Ovary (tissue), 9 donors: ENCODE data around the gene GABBR2. TPM values are rescaled to one million over a fixed set of nuclear protein-coding genes. Genes with fewer than 3 reads are reported as not detected.

Source experiments
- DNase-seq, 5 donors: peaks; one replicate each; pipeline ENCODE4 v3.0.0-alpha.2; 2019 to 2020
- H3K27ac ChIP-seq, 2 donors: fragments of 200-600 bp; one replicate each; pipeline versions ENCODE4 v1.5.1 to v1.8.0; 2019 to 2022
- H3K27me3 ChIP-seq: fragments of 200-600 bp; one replicate; pipeline ENCODE4 v1.8.0; 2022
- H3K36me3 ChIP-seq: fragments of 200-600 bp; sonication (generic); one replicate; pipeline ENCODE4 v1.5.1; 2019
- H3K4me1 ChIP-seq: one replicate; pipeline ENCODE4 v1.8.1; 2013; ENCODE audit warnings: mild to moderate bottlenecking, moderate library complexity; ENCODE audit not compliant: insufficient read depth
- H3K4me3 ChIP-seq: fragments of 200-600 bp; sonication (generic); one replicate; pipeline ENCODE4 v1.5.1; 2017
- H3K9me3 ChIP-seq, 2 donors: fragments of 200-600 bp in 1 of 2; sonication (generic) in 1 of 2; one replicate each; pipeline versions ENCODE4 v1.5.1 to v1.8.1; 2013 to 2019; ENCODE audit warnings: mild to moderate bottlenecking in 1 of 2, moderate library complexity in 1 of 2
- CTCF ChIP-seq, 3 donors: fragments of 450-650 bp in 2 of 3; fragments of 200-600 bp in 1 of 3; IDR thresholded peaks; one replicate each; pipeline versions ENCODE4 v1.5.1 to v1.8.0; 2016 to 2022; ENCODE audit warnings: antibody characterized with exemption in 3 of 3, mild to moderate bottlenecking in 1 of 3
- EP300 ChIP-seq: sonication (generic); formaldehyde crosslinking; IDR thresholded peaks from one replicate; pipeline ENCODE4 v1.6.1; 2017; ENCODE audit warnings: antibody characterized with exemption
- POLR2A ChIP-seq: fragments of 450-650 bp; IDR thresholded peaks from one replicate; pipeline ENCODE4 v1.6.1; 2017; ENCODE audit warnings: antibody characterized with exemption, mild to moderate bottlenecking, moderate library complexity
- WGBS, 3 donors: extraction: QIAGEN DNeasy Blood & Tissue Kit in 1 of 3; methylation state at CpG; one replicate each; pipeline versions ENCODE4 v1.1.5 to v1.1.7; 2013 to 2017; 5-methylcytosine and 5-hydroxymethylcytosine counted together
- intact Hi-C, 4 donors: fragments of 100-400 bp; cut with DNase I; formaldehyde crosslinking; loops; one replicate each; pipeline versions ENCODE4 v1.11.0 to v1.15.1; 2022 to 2023
- polyA plus RNA-seq, 2 donors: library from polyadenylated mRNA; stranded (reverse); fragments of 200-250 nt in 1 of 2; fragments of 350-450 nt in 1 of 2; fragmentation: Illumina TruSeq in 1 of 2; extraction: RNeasy Lipid Tissue Mini Kit (QIAGEN cat#74804) in 1 of 2; gene quantifications; one replicate each; pipeline ENCODE4 v1.2.3, GENCODE V29; 2013 to 2014
- total RNA-seq, 7 donors: library from RNA; depleted of rRNA in 2 of 7; stranded (reverse); fragments of >200 nt in 2 of 7; fragmentation: NEBNext Ultra II Directional in 3 of 7; extraction: Animal tissue kit (Norgen Biotek cat#: 25700) in 3 of 7; gene quantifications; one replicate each; pipeline versions ENCODE4 v1.1.0 to v1.2.4, GENCODE V29; 2016 to 2023
- donor health status: DM: no; HTN: no; CAD: no; lungs with moderate emphysema.
- donor health status: DM: no; HTN: no; CAD: no.
- donor health status: Bipolar disorder and iron deficiency.
- donor health status: DM: yes; HTN: yes; CAD: no.
- donor health status: DM: no; HTN: no; CAD: no.
- donor health status: DM: yes; HTN: yes; CAD: no.

The GABBR2 gene
- total and polyA plus RNA-seq, 9 donors: 0.05 to 0.30 (median 0.22) TPM; not detected in 6

GRCh38 chr9:98726735-98727134 lies 18.0 kb upstream of the GABBR2 start:
- TF ChIP-seq EP300 (no peak), CTCF (IDR thresholded peaks at IDR 0.05) (no peak), POLR2A (no peak)
- Histone ChIP-seq H3K9me3 (no peaks in the 10 kb centered on the region), H3K27ac (no peak overlapping the region), H3K36me3 (no peaks in the 10 kb centered on the region), H3K27me3 (no peaks in the 10 kb centered on the region), H3K4me3 (no peak overlapping the region), H3K4me1 (no peaks in the 10 kb centered on the region)
- 56 to 67% (median 57%) methylated on average over 5 of the region's 5 CpGs for WGBS, 3 donors
- intact Hi-C loops: no loop called here
- no peak for DNase-seq

- H3K27me3 ChIP-seq: no peaks in the 10 kb centered on the region
- WGBS, 3 donors: 63 to 72% (median 72%) methylated on average over 5 of the region's 5 CpGs
- no peak overlapping the region for H3K27ac ChIP-seq
- H3K9me3 ChIP-seq: no peaks in the 10 kb centered on the region
- intact Hi-C loops: no loop called here
- no peak overlapping the region for H3K4me3 ChIP-seq
- no peak for TF ChIP-seq POLR2A
- no peak for TF ChIP-seq EP300
- no peak for TF ChIP-seq CTCF (IDR thresholded peaks at IDR 0.05)
- no peaks in the 10 kb centered on the region for H3K36me3 ChIP-seq
- no peak for DNase-seq
- no peaks in the 10 kb centered on the region for H3K4me1 ChIP-seq
Observed at GRCh38 chr9:98724810-98725530, 16.2 kb upstream of the GABBR2 start.

GRCh38 chr9:98721643-98722042 lies 12.9 kb upstream of the GABBR2 start:
- 80 to 91% (median 81%) methylated on average over 2 of the region's 2 CpGs for WGBS, 3 donors
- H3K9me3 ChIP-seq: no peaks in the 10 kb centered on the region
- DNase-seq: no peak
- TF ChIP-seq EP300 (no peak), CTCF (IDR thresholded peaks at IDR 0.05) (no peak), POLR2A (no peak)
- no peaks in the 10 kb centered on the region for H3K4me1 ChIP-seq
- intact Hi-C loops: no loop called here
- H3K4me3 ChIP-seq: no peak overlapping the region
- H3K36me3 ChIP-seq: no peaks in the 10 kb centered on the region
- no peaks in the 10 kb centered on the region for H3K27me3 ChIP-seq
- H3K27ac ChIP-seq: no peak overlapping the region

- Histone ChIP-seq H3K9me3 (no peaks in the 10 kb centered on the region), H3K27me3 (no peaks in the 10 kb centered on the region), H3K27ac (no peak overlapping the region), H3K4me3 (no peak overlapping the region), H3K4me1 (no peaks in the 10 kb centered on the region), H3K36me3 (no peaks in the 10 kb centered on the region)
- no peak for DNase-seq
- 67 to 76% (median 70%) methylated on average over 4 of the region's 4 CpGs for WGBS, 3 donors
- TF ChIP-seq POLR2A (no peak), EP300 (no peak), CTCF (IDR thresholded peaks at IDR 0.05) (no peak)
- intact Hi-C loops: no loop called here
Observed at GRCh38 chr9:98720402-98720801, 11.7 kb upstream of the GABBR2 start.
